Measurements from ENCODE around the gene CFC1. TPM values are rescaled to one million over a fixed set of nuclear protein-coding genes. Genes with fewer than 3 reads are reported as not detected.
"Not testable (repeated sequence)": the region's sequence is repeated elsewhere in the genome, so short reads cannot be mapped to it uniquely, and the experiment has no call there.

CFC1 gene
- total and polyA plus RNA-seq, 2 of the 4 experiments (the other 2 are of a cell fraction), result not detected

- H3K36me3 ChIP-seq (ENCODE audit: control insufficient read depth, insufficient read depth, low read length); H4K20me1 ChIP-seq (ENCODE audit: insufficient read depth, low read length); H3K9me3 ChIP-seq (ENCODE audit: control insufficient read depth, insufficient read depth, low read length); H3K4me1 ChIP-seq (ENCODE audit: control insufficient read depth, insufficient read depth, low read length); H2BK20ac ChIP-seq (ENCODE audit: low read depth, low read length); intact Hi-C loops (cut with micrococcal nuclease); H2BK15ac ChIP-seq (ENCODE audit: low read depth, low read length); POLR2A ChIA-PET (ENCODE audit: unreplicated experiment); H2AFZ ChIP-seq (replicated peaks; ENCODE audit: low read length, poor library complexity); H4K8ac ChIP-seq (ENCODE audit: low read depth in 2 of 2, low read length in 2 of 2); H4K5ac ChIP-seq (ENCODE audit: low read depth, low read length); DNase-seq; H3K4ac ChIP-seq (ENCODE audit: low read depth, low read length); H3K4me2 ChIP-seq (ENCODE audit: low read depth, low read length); H3K18ac ChIP-seq (ENCODE audit: low read depth, low read length); H3K4me3 ChIP-seq (ENCODE audit: insufficient read depth, low read depth, low read length); H3K9ac ChIP-seq (ENCODE audit: low read depth, low read length); BruUV-seq (replicated peaks); H2AK9ac ChIP-seq (replicated peaks; ENCODE audit: low read depth, low read length, poor library complexity); in situ Hi-C loops (cut with MboI; ENCODE audit: low sequenced_read_pairs); H3K27me3 ChIP-seq (ENCODE audit: control insufficient read depth, insufficient read depth, low read length); H3K27ac ChIP-seq (ENCODE audit: insufficient read depth, low read length); H3K14ac ChIP-seq (replicated peaks; ENCODE audit: low read depth, low read length); H3K9me1 ChIP-seq (ENCODE audit: insufficient read depth, low read length); H3K56ac ChIP-seq (ENCODE audit: extremely low read depth, insufficient read depth, low read length); CTCF ChIA-PET; H4K91ac ChIP-seq (ENCODE audit: insufficient read depth, low read depth, low read length); H3K79me1 ChIP-seq (ENCODE audit: low read depth in 1 of 2, low read length in 2 of 2); H2BK120ac ChIP-seq (ENCODE audit: low read depth, low read length); ATAC-seq (ENCODE audit: low read depth); dilution Hi-C loops (cut with HindIII; ENCODE audit: low sequenced_read_pairs, unreplicated experiment); H2BK5ac ChIP-seq (ENCODE audit: low read depth, low read length, poor library complexity, severe bottlenecking); H2AK5ac ChIP-seq (ENCODE audit: low read depth, low read length); H3K23ac ChIP-seq (ENCODE audit: low read depth, low read length): not testable (repeated sequence)
- WGBS, 2 experiments (ENCODE audit: extremely low coverage in 2 of 2, insufficient read length in 1 of 2), result no CpG with 5 or more reads among the region's 8 CpGs
Observed at GRCh38 chr2:130576209-130576784, 23.1 kb downstream of the CFC1 start.

GRCh38 chr2:130574230-130574629, 25.1 kb downstream of the CFC1 start:
- H4K8ac ChIP-seq (ENCODE audit: low read depth in 2 of 2, low read length in 2 of 2); H2AFZ ChIP-seq (replicated peaks; ENCODE audit: low read length, poor library complexity); ATAC-seq (ENCODE audit: low read depth); H2BK5ac ChIP-seq (ENCODE audit: low read depth, low read length, poor library complexity, severe bottlenecking); CTCF ChIA-PET; H3K23ac ChIP-seq (ENCODE audit: low read depth, low read length); H2BK15ac ChIP-seq (ENCODE audit: low read depth, low read length); dilution Hi-C loops (cut with HindIII; ENCODE audit: low sequenced_read_pairs, unreplicated experiment); H3K36me3 ChIP-seq (ENCODE audit: control insufficient read depth, insufficient read depth, low read length); H3K27ac ChIP-seq (ENCODE audit: insufficient read depth, low read length); H3K4ac ChIP-seq (ENCODE audit: low read depth, low read length); H3K18ac ChIP-seq (ENCODE audit: low read depth, low read length); H3K4me1 ChIP-seq (ENCODE audit: control insufficient read depth, insufficient read depth, low read length); H3K27me3 ChIP-seq (ENCODE audit: control insufficient read depth, insufficient read depth, low read length); POLR2A ChIA-PET (ENCODE audit: unreplicated experiment); DNase-seq; H2BK20ac ChIP-seq (ENCODE audit: low read depth, low read length); intact Hi-C loops (cut with micrococcal nuclease); H2AK9ac ChIP-seq (replicated peaks; ENCODE audit: low read depth, low read length, poor library complexity); H3K9me3 ChIP-seq (ENCODE audit: control insufficient read depth, insufficient read depth, low read length); H3K9me1 ChIP-seq (ENCODE audit: insufficient read depth, low read length); H4K5ac ChIP-seq (ENCODE audit: low read depth, low read length); H4K20me1 ChIP-seq (ENCODE audit: insufficient read depth, low read length); in situ Hi-C loops (cut with MboI; ENCODE audit: low sequenced_read_pairs); H3K4me3 ChIP-seq (ENCODE audit: insufficient read depth, low read depth, low read length); H2AK5ac ChIP-seq (ENCODE audit: low read depth, low read length); H3K14ac ChIP-seq (replicated peaks; ENCODE audit: low read depth, low read length); H3K79me1 ChIP-seq (ENCODE audit: low read depth in 1 of 2, low read length in 2 of 2); H3K9ac ChIP-seq (ENCODE audit: low read depth, low read length); H3K4me2 ChIP-seq (ENCODE audit: low read depth, low read length); H3K56ac ChIP-seq (ENCODE audit: extremely low read depth, insufficient read depth, low read length); BruUV-seq (replicated peaks); H2BK120ac ChIP-seq (ENCODE audit: low read depth, low read length); H4K91ac ChIP-seq (ENCODE audit: insufficient read depth, low read depth, low read length): not testable (repeated sequence)
- no CpG with 5 or more reads among the region's 13 CpGs for WGBS, 2 experiments (ENCODE audit: extremely low coverage in 2 of 2, insufficient read length in 1 of 2)

Data from IMR-90 (cell line).